ENCODE measurements around the gene CHRNB2.

GRCh38 chr1:154615411-154615810 is 47.8 kb downstream of the CHRNB2 start:
- TF ChIP-seq CTCF (IDR thresholded peaks at IDR 0.05): no peak
- no peak for TF ChIP-seq POLR2AphosphoS5 (IDR thresholded peaks at IDR 0.05)
- no peak for TF ChIP-seq POLR2A (IDR thresholded peaks at IDR 0.05)
